SIG-M5 treated with dmso at 0.1 percent for 504 hours (cell line): ENCODE results near the gene NIPAL3.
"Not testable (repeated sequence)": the region's sequence is repeated elsewhere in the genome, so short reads cannot be mapped to it uniquely, and the experiment has no call there.

Source experiments
- DNase-seq: peaks from one replicate; lab custom pipeline; 2025; ENCODE audit not compliant: unreplicated experiment; lab: John Stamatoyannopoulos, UW

NIPAL3 gene

GRCh38 chr1:24420547-24420946 lies 4.9 kb downstream of the NIPAL3 start:
- DNase-seq: peak; percentile 81

GRCh38 chr1:24421502-24421901 lies 5.9 kb downstream of the NIPAL3 start:
- DNase-seq: no peak

GRCh38 chr1:24424207-24424606 lies 8.6 kb downstream of the NIPAL3 start:
- DNase-seq: no peak

- DNase-seq: no peak
Measured at GRCh38 chr1:24424990-24425389, 9.4 kb downstream of the NIPAL3 start.

GRCh38 chr1:24425441-24425840 lies 9.8 kb downstream of the NIPAL3 start:
- no peak for DNase-seq

- DNase-seq: no peak
Measured at GRCh38 chr1:24425922-24426321, 10.3 kb downstream of the NIPAL3 start.

- DNase-seq: no peak
Measured at GRCh38 chr1:24426744-24427544, 11.3 kb downstream of the NIPAL3 start.

- no peak for DNase-seq
Measured at GRCh38 chr1:24427545-24427862, 11.9 kb downstream of the NIPAL3 start.

- no peak for DNase-seq
Measured at GRCh38 chr1:24435782-24436365, 20.3 kb downstream of the NIPAL3 start.

- DNase-seq: no peak
Measured at GRCh38 chr1:24437631-24438396, 22.2 kb downstream of the NIPAL3 start.

GRCh38 chr1:24438423-24438901 lies 22.9 kb downstream of the NIPAL3 start:
- no peak for DNase-seq

GRCh38 chr1:24440436-24440835 lies 24.8 kb downstream of the NIPAL3 start:
- DNase-seq: no peak

- no peak for DNase-seq
Measured at GRCh38 chr1:24441480-24441879, 25.9 kb downstream of the NIPAL3 start.

- DNase-seq: no peak
Measured at GRCh38 chr1:24441996-24442668, 26.5 kb downstream of the NIPAL3 start.

- DNase-seq: no peak
Measured at GRCh38 chr1:24442764-24443163, 27.2 kb downstream of the NIPAL3 start.

GRCh38 chr1:24443241-24443656 lies 27.6 kb downstream of the NIPAL3 start:
- DNase-seq: no peak

GRCh38 chr1:24446446-24446845 lies 30.8 kb downstream of the NIPAL3 start:
- DNase-seq: not testable (repeated sequence)

- DNase-seq: no peak
Measured at GRCh38 chr1:24450316-24450715, 34.7 kb downstream of the NIPAL3 start.

GRCh38 chr1:24450857-24451397 lies 35.3 kb downstream of the NIPAL3 start:
- DNase-seq: no peak

- DNase-seq: no peak
Measured at GRCh38 chr1:24451746-24452145, 36.1 kb downstream of the NIPAL3 start.

- DNase-seq: no peak
Measured at GRCh38 chr1:24452922-24453485, 37.4 kb downstream of the NIPAL3 start.
